AG09309 (cell line): ENCODE measurements around the gene COL20A1.

Source experiments
- DNase-seq: peaks from one replicate; pipeline ENCODE4 v3.0.0-alpha.2; 2010; ENCODE audit warnings: low read depth
- H3K4me3 ChIP-seq: 2 replicates; pipeline ENCODE4 v1.5.1; 2011; ENCODE audit warnings: mild to moderate bottlenecking, low read depth, low read length, moderate library complexity; ENCODE audit not compliant: control insufficient read depth
- TF ChIP-seq, protein P1 (sequence below): IDR thresholded peaks from 2 replicates; pipeline ENCODE4 v1.5.1; 2011; ENCODE audit warnings: mild to moderate bottlenecking, low read depth, low read length, inconsistent platforms; ENCODE audit not compliant: insufficient read depth, control insufficient read depth; ENCODE audit errors: missing control alignments

COL20A1 gene

DNA sequence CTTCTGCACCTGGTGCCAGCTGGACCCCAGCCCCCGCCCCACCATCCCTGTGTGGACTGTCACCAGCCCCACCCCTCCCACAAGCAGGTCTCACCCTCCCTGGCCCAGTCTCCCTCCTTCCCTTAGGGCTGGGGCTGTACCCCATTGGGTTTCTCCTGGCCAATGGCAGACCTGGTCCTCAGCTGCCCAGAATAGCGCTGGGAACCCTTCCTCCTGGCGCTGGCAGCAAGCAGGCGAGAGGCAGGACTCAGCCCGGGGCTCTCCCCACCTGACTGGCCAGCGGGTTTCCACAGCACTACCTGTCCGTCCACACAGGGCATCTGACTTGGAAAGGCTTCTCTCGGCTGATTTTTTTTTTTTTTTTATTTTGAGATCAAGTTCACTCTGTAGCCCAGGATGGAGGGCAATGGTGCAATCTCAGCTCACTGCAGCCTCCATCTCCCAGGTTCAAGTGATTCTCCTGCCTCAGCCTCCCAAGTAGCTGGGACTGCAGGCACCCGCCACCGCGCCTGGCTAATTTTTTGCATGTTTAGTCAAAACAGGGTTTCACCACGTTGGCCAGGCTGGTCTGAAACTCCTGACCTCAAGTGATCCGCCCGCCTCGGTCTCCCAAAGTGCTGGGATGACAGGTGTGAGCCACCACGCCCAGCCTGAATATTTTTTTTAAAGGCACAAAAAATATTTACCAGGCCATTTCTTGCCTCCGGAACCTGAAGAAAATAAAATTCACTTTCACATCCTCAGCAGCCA lies 89.7 kb downstream of the COL20A1 start:
- no peak for DNase-seq
- no peak overlapping the region for H3K4me3 ChIP-seq
- TF ChIP-seq, protein P1, sequence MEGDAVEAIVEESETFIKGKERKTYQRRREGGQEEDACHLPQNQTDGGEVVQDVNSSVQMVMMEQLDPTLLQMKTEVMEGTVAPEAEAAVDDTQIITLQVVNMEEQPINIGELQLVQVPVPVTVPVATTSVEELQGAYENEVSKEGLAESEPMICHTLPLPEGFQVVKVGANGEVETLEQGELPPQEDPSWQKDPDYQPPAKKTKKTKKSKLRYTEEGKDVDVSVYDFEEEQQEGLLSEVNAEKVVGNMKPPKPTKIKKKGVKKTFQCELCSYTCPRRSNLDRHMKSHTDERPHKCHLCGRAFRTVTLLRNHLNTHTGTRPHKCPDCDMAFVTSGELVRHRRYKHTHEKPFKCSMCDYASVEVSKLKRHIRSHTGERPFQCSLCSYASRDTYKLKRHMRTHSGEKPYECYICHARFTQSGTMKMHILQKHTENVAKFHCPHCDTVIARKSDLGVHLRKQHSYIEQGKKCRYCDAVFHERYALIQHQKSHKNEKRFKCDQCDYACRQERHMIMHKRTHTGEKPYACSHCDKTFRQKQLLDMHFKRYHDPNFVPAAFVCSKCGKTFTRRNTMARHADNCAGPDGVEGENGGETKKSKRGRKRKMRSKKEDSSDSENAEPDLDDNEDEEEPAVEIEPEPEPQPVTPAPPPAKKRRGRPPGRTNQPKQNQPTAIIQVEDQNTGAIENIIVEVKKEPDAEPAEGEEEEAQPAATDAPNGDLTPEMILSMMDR, result no peak

DNA sequence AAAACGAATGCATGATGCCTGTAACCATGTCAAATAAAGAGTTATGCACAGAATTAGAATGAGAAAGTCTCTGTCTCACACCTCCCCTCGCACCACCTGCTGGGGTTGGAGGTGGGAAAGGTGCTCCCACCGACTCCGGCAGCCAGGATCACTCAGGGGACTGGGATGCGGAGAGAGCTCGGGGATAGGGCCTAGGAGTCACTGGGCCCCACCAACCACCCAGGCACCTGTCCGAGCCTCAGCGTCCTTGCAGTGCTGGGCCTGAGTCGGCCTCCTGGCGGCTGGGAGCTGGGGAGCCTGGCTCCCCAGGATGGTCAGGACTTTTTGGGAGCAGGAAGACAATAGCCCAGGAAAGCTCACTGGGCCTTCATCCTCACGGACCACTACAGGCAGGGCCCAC lies 90.6 kb downstream of the COL20A1 start:
- TF ChIP-seq, protein P1, result no peak
- no peak for DNase-seq
- no peak overlapping the region for H3K4me3 ChIP-seq

DNA sequence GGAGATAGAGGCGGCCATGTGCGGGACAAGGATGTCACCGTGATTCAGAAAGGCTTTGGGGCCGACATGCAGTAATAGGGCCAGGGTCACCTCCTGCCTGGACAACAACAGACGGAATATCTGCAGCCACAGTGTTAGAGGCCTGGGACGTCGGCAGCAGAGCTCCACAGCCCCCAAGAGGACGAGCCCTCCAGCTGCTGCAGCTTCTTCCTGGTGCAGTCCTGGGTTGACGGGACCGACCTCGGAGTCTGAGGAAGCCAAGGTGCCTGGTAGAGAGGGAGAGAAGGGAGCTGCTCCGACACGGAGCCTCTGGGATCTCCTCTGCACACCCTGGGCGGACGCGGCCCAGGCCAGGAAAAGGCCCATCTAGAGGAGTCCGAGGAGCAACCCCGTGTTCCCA lies 91.3 kb downstream of the COL20A1 start:
- no peak overlapping the region for H3K4me3 ChIP-seq
- TF ChIP-seq, protein P1, result no peak
- DNase-seq, result no peak
